H1 (cell line): ENCODE measurements around the gene TNFRSF1A. TPM values are rescaled to one million over a fixed set of nuclear protein-coding genes. Genes with fewer than 3 reads are reported as not detected.
A peak's percentile ranks its signal among the peaks of the same experiment; 100 is the strongest.

Experiments used
- CTCF ChIA-PET: fragments of 300-600 bp; sonication (Branson Sonifier 250); formaldehyde crosslinking; loops from one replicate; lab custom pipeline; 2021; ENCODE audit not compliant: partially characterized antibody; lab: Charles Lee
- POLR2A ChIA-PET: fragments of 300-600 bp; sonication (Branson Sonifier 250); formaldehyde crosslinking; loops from one replicate; lab custom pipeline; 2021; ENCODE audit warnings: inconsistent platforms; ENCODE audit not compliant: partially characterized antibody; lab: Charles Lee
- DNase-seq, 2 experiments: peaks; one replicate each; pipeline versions ENCODE4 v3.0.0 to v3.0.0-alpha.2; 2010 to 2022; ENCODE audit warnings: low spot score in 2 of 2, low read depth in 1 of 2, mixed read lengths in 1 of 2
- FAIRE-seq: peaks from 2 replicates; lab custom pipeline; 2011; peaks lifted over from hg19 to GRCh38; lab: Jason Lieb, UNC
- H2AFZ ChIP-seq: 2 replicates; pipeline ENCODE4 v1.8.1; 2012; ENCODE audit warnings: low read length, inconsistent platforms
- H2AK5ac ChIP-seq: 2 replicates; pipeline ENCODE4 v1.6.1; 2013; ENCODE audit warnings: low read depth, low read length
- H2BK120ac ChIP-seq: replicated peaks from 2 replicates; pipeline ENCODE3; 2013; ENCODE audit warnings: low read depth, low read length, inconsistent platforms
- H2BK12ac ChIP-seq: 2 replicates; pipeline ENCODE4 v1.6.1; 2013; ENCODE audit warnings: low read depth, low read length
- H2BK15ac ChIP-seq: 2 replicates; pipeline ENCODE4 v1.6.1; 2013; ENCODE audit warnings: low read length
- H2BK20ac ChIP-seq: 2 replicates; pipeline ENCODE4 v1.6.1; 2013; ENCODE audit warnings: low read length
- H2BK5ac ChIP-seq: 2 replicates; pipeline ENCODE4 v1.6.1; 2013; ENCODE audit warnings: low read depth, low read length
- H3K14ac ChIP-seq: 2 replicates; pipeline ENCODE4 v1.6.1; 2013; ENCODE audit warnings: inconsistent platforms; ENCODE audit not compliant: insufficient read length
- H3K18ac ChIP-seq: 2 replicates; pipeline ENCODE4 v1.6.1; 2013; ENCODE audit warnings: low read length; ENCODE audit errors: extremely low read depth
- H3K23ac ChIP-seq: 2 replicates; pipeline ENCODE4 v1.6.1; 2013; ENCODE audit warnings: inconsistent platforms; ENCODE audit not compliant: insufficient read length
- H3K23me2 ChIP-seq: 2 replicates; pipeline ENCODE4 v1.6.1; 2013; ENCODE audit warnings: low read depth, low read length
- H3K27ac ChIP-seq: 2 replicates; pipeline ENCODE4 v1.6.1; 2011; ENCODE audit warnings: low read depth, low read length, inconsistent platforms
- H3K27me3 ChIP-seq, 4 experiments: replicated peaks in 1 of 4; 1 replicate in 1 of 4; 2 replicates in 3 of 4; pipeline versions ENCODE4 v1.6.1 to v1.8.1; 2011 to 2013; ENCODE audit warnings: low read length in 3 of 4, mild to moderate bottlenecking in 3 of 4, inconsistent platforms in 2 of 4, mixed read lengths in 2 of 4, moderate library complexity in 1 of 4; ENCODE audit not compliant: control insufficient read depth in 3 of 4, insufficient read depth in 3 of 4; ENCODE audit errors: extremely low read depth in 1 of 4
- H3K36me3 ChIP-seq, 4 experiments: 2 replicates each; pipeline versions ENCODE4 v1.6.1 to v1.8.1; 2011 to 2013; ENCODE audit warnings: mild to moderate bottlenecking in 4 of 4, low read length in 3 of 4, moderate library complexity in 2 of 4, control low read depth in 1 of 4, inconsistent platforms in 1 of 4; ENCODE audit not compliant: insufficient read depth in 4 of 4, control insufficient read depth in 2 of 4
- H3K4ac ChIP-seq: replicated peaks from 2 replicates; pipeline ENCODE3; 2013; ENCODE audit warnings: low read length, low read depth, mixed read lengths, inconsistent platforms; ENCODE audit not compliant: insufficient read length
- H3K4me1 ChIP-seq, 4 experiments: replicated peaks in 1 of 4; 1 replicate in 1 of 4; 2 replicates in 3 of 4; pipeline versions ENCODE4 v1.6.1 to v1.8.1; 2011 to 2013; ENCODE audit warnings: low read length in 3 of 4, inconsistent platforms in 2 of 4, mixed read lengths in 1 of 4; ENCODE audit not compliant: insufficient read depth in 4 of 4, control insufficient read depth in 3 of 4
- H3K4me2 ChIP-seq, 2 experiments: 2 replicates each; pipeline versions ENCODE4 v1.6.1 to v1.8.1; 2011 to 2013; ENCODE audit warnings: low read depth in 2 of 2, low read length in 2 of 2, control low read depth in 1 of 2, inconsistent platforms in 1 of 2, mild to moderate bottlenecking in 1 of 2; ENCODE audit not compliant: insufficient read depth in 1 of 2
- H3K4me3 ChIP-seq, 4 experiments: fragments of 200-600, 300-600 bp in 1 of 4; sonication (generic), shearing (Covaris generic), sonication (Bioruptor Twin) in 1 of 4; 2 replicates each; pipeline versions ENCODE4 v1.5.1 to v1.8.1; 2011 to 2016; ENCODE audit warnings: low read length in 4 of 4, low read depth in 3 of 4, control low read depth in 2 of 4, inconsistent platforms in 2 of 4, mild to moderate bottlenecking in 2 of 4, mixed read lengths in 1 of 4, moderate library complexity in 1 of 4; ENCODE audit not compliant: insufficient read depth in 2 of 4; ENCODE audit errors: extremely low read depth in 1 of 4
- H3K56ac ChIP-seq: replicated peaks from 2 replicates; pipeline ENCODE3; 2013; ENCODE audit warnings: low read depth, mild to moderate bottlenecking, mixed read lengths, low read length, inconsistent platforms; ENCODE audit not compliant: insufficient read length
- H3K79me1 ChIP-seq: 2 replicates; pipeline ENCODE4 v1.6.1; 2013; ENCODE audit warnings: low read depth, low read length, control low read depth
- H3K79me2 ChIP-seq, 2 experiments: 2 replicates each; pipeline versions ENCODE4 v1.6.1 to v1.8.1; 2012 to 2013; ENCODE audit warnings: low read length in 2 of 2, mild to moderate bottlenecking in 2 of 2, inconsistent platforms in 1 of 2; ENCODE audit not compliant: insufficient read depth in 2 of 2, control insufficient read depth in 1 of 2
- H3K9ac ChIP-seq, 4 experiments: replicated peaks in 1 of 4; 1 replicate in 1 of 4; 2 replicates in 3 of 4; pipeline versions ENCODE4 v1.6.1 to v1.8.1; 2011 to 2013; ENCODE audit warnings: low read depth in 3 of 4, low read length in 3 of 4, control low read depth in 2 of 4, mild to moderate bottlenecking in 2 of 4, moderate library complexity in 2 of 4, inconsistent platforms in 1 of 4; ENCODE audit errors: extremely low read depth in 1 of 4
- H3K9me3 ChIP-seq, 2 experiments: 2 replicates each; pipeline versions ENCODE4 v1.6.1 to v1.8.1; 2012 to 2013; ENCODE audit warnings: mild to moderate bottlenecking in 2 of 2, moderate library complexity in 2 of 2, control low read depth in 1 of 2, inconsistent platforms in 1 of 2, low read depth in 1 of 2, low read length in 1 of 2, mixed read lengths in 1 of 2; ENCODE audit not compliant: insufficient read depth in 2 of 2
- H4K20me1 ChIP-seq, 2 experiments: replicated peaks in 1 of 2; 2 replicates each; pipeline versions ENCODE3 to v1.8.1; 2011 to 2013; ENCODE audit warnings: inconsistent platforms in 2 of 2, low read length in 2 of 2, mild to moderate bottlenecking in 1 of 2; ENCODE audit not compliant: insufficient read depth in 2 of 2, control insufficient read depth in 1 of 2
- H4K5ac ChIP-seq: 2 replicates; pipeline ENCODE4 v1.6.1; 2013; ENCODE audit warnings: low read length, low read depth, mixed read lengths, inconsistent platforms; ENCODE audit not compliant: insufficient read length
- H4K8ac ChIP-seq: 2 replicates; pipeline ENCODE4 v1.8.0; 2013; ENCODE audit warnings: mild to moderate bottlenecking, moderate library complexity, low read length, inconsistent platforms; ENCODE audit not compliant: insufficient read depth; ENCODE audit errors: extremely low read depth
- H4K91ac ChIP-seq: replicated peaks from 2 replicates; pipeline ENCODE3; 2013; ENCODE audit warnings: low read length, mixed read lengths, inconsistent platforms; ENCODE audit not compliant: insufficient read length
- CBX5 ChIP-seq: fragments of 300-800, 300-1000 bp; sonication (generic); IDR thresholded peaks from 2 replicates; pipeline ENCODE4 v1.7.1; 2016; ENCODE audit warnings: antibody characterized with exemption, low read length, low read depth
- CHD2 ChIP-seq: IDR thresholded peaks from 2 replicates; pipeline ENCODE4 v1.6.1; 2012; ENCODE audit warnings: low read length, improper control_type of control experiment
- CREB1 ChIP-seq: IDR thresholded peaks from 2 replicates; pipeline ENCODE4 v1.6.1; 2012; ENCODE audit warnings: inconsistent platforms
- FOSL1 ChIP-seq: IDR thresholded peaks from 2 replicates; pipeline ENCODE4 v1.6.1; 2011; ENCODE audit warnings: mild to moderate bottlenecking, low read depth, low read length, moderate library complexity; ENCODE audit not compliant: insufficient read depth
- GABPA ChIP-seq: IDR thresholded peaks from 2 replicates; pipeline ENCODE4 v1.6.1; 2011; ENCODE audit warnings: mild to moderate bottlenecking, low read length, moderate library complexity, borderline replicate concordance; ENCODE audit not compliant: insufficient read depth
- HDAC2 ChIP-seq, 2 experiments: fragments of 300-600 bp in 1 of 2; sonication (generic) in 1 of 2; IDR thresholded peaks; 2 replicates each; pipeline ENCODE4 v1.6.1; 2011 to 2012; ENCODE audit warnings: low read depth in 2 of 2, low read length in 2 of 2, mild to moderate bottlenecking in 2 of 2, moderate library complexity in 2 of 2, borderline replicate concordance in 1 of 2, inconsistent platforms in 1 of 2
- MAFK ChIP-seq: IDR thresholded peaks from 2 replicates; pipeline ENCODE4 v1.6.1; 2012; ENCODE audit warnings: low read depth, mild to moderate bottlenecking, improper control_type of control experiment, low read length
- PHF8 ChIP-seq: fragments of 200-600 bp; sonication (generic); conservative IDR thresholded peaks from 2 replicates; pipeline ENCODE4 v1.7.1; 2012; ENCODE audit warnings: low read depth, mild to moderate bottlenecking, inconsistent platforms, low read length, moderate library complexity
- RBBP5 ChIP-seq: IDR thresholded peaks from 2 replicates; pipeline ENCODE4 v1.7.1; 2012; ENCODE audit warnings: low read depth, mild to moderate bottlenecking, inconsistent platforms, low read length, moderate library complexity, borderline replicate concordance
- SAP30 ChIP-seq: fragments of 300-600 bp; sonication (generic); IDR thresholded peaks from 2 replicates; pipeline ENCODE4 v1.7.1; 2012; ENCODE audit warnings: low read length, moderate library complexity, mild to moderate bottlenecking, inconsistent platforms; ENCODE audit not compliant: insufficient read depth, insufficient replicate concordance
- TAF1 ChIP-seq: IDR thresholded peaks from 2 replicates; pipeline ENCODE4 v1.6.1; 2011; ENCODE audit warnings: mild to moderate bottlenecking, low read depth, low read length
- TAF7 ChIP-seq: optimal IDR thresholded peaks from 2 replicates; pipeline ENCODE3; 2011; ENCODE audit warnings: low read depth, mild to moderate bottlenecking, inconsistent platforms, low read length, moderate library complexity, borderline replicate concordance
- YY1 ChIP-seq: IDR thresholded peaks from 2 replicates; pipeline ENCODE4 v1.6.1; 2011; ENCODE audit warnings: low read depth, mild to moderate bottlenecking, low read length
- WGBS, 2 experiments: shearing (Covaris generic) in 1 of 2; methylation state at CpG; one replicate each; pipeline versions ENCODE4 v1.1.6 to v1.1.7; 2013 to 2015; ENCODE audit warnings: low lambda C conversion rate in 2 of 2, mixed read lengths in 2 of 2, inconsistent platforms in 1 of 2, low coverage in 1 of 2, missing lambda C conversion rate in 1 of 2; ENCODE audit not compliant: insufficient replicate concordance in 2 of 2, insufficient coverage in 1 of 2, insufficient read length in 1 of 2; ENCODE audit errors: extremely low coverage in 1 of 2, missing lambda C conversion rate in 1 of 2; 5-methylcytosine and 5-hydroxymethylcytosine counted together
- polyA plus RNA-seq, 7 experiments: library from polyadenylated mRNA; depleted of rRNA in 3 of 7; stranded (reverse) in 5 of 7; unstranded in 2 of 7; fragments of >200 nt in 5 of 7; fragments of 200-250 nt in 2 of 7; gene quantifications; 1 replicate in 5 of 7; 2 replicates in 1 of 7; 4 replicates in 1 of 7; pipeline versions ENCODE4 v1.2.1 to v1.2.3, GENCODE V29; 2011 to 2013; ENCODE audit warnings: missing spikeins in 2 of 7, mixed read lengths in 2 of 7
- total RNA-seq: library from RNA; stranded (reverse); fragmentation: NEBNext Ultra II Directional; extraction: Animal tissue kit (Norgen Biotek cat#: 25700); gene quantifications from 2 replicates; pipeline ENCODE4 v1.2.1, GENCODE V29; 2021

The TNFRSF1A gene
- total and polyA plus RNA-seq, 2 of the 8 experiments (the other 6 are each of a cell fraction or from before 2014, with no cell fraction given), result 28.7 to 42.1 TPM

GRCh38 chr12:6285063-6285477, 56.8 kb downstream of the TNFRSF1A start:
- Histone ChIP-seq H3K79me2 (no peaks in the 10 kb centered on the region), H3K9me3 (peaks cover 0 to 2% of the 10 kb centered on the region in 2 experiments; a peak in 1 of 4 replicates), H3K4me1 (peaks cover 0 to 5% (median 3%) of the 10 kb centered on the region in 4 experiments; a peak in 3 of 7 replicates), H2BK15ac (no peak overlapping the region; the same call in 1 of the 2 replicates), H3K27me3 (peaks cover 0 to 2% (median 0%) of the 10 kb centered on the region in 4 experiments; a peak in 2 of 7 replicates), H4K91ac (peak overlapping the region; percentile 81), H3K23ac (no peak overlapping the region), H3K4me3 (no peak overlapping the region), H4K5ac (no peak overlapping the region), H2BK5ac (no peak overlapping the region), H3K9ac (no peak overlapping the region), H3K4me2 (no peak overlapping the region), H3K18ac (peak overlapping the region; percentile 71), H4K20me1 (no peaks in the 10 kb centered on the region), H3K27ac (no peak overlapping the region), H3K4ac (peak overlapping the region; percentile 99), H3K36me3 (no peaks in the 10 kb centered on the region), H2BK120ac (no peak overlapping the region), H2AFZ (peak overlapping the region; percentile 98; the same call in 1 of the 2 replicates), H3K79me1 (no peaks in the 10 kb centered on the region), H4K8ac (no peak overlapping the region), H3K14ac (no peak overlapping the region), H2BK12ac (no peak overlapping the region; the same call in 1 of the 2 replicates), H3K56ac (no peak overlapping the region), H2AK5ac (no peak overlapping the region), H2BK20ac (no peak overlapping the region), H3K23me2 (no peaks in the 10 kb centered on the region)
- ChIA-PET CTCF (interaction anchor here (0.6 to 8.1 kb wide), 53 partner anchors 10 to 559 kb away, joined by 3 to 182 read pairs (median 5); partner anchors contain the start of gene CD9), POLR2A (interaction anchor here (0.9 to 1.5 kb wide), 3 partner anchors 80 to 229 kb away, joined by 3 to 5 read pairs (median 5); partner anchors contain the start of gene CD9)
- peak in 1 of 2 experiments; percentile 85 for DNase-seq
- peak; percentile 52 for FAIRE-seq
- 30% methylated on average over 8 of the region's 8 CpGs; no CpG with 5 or more reads in 1 of the 2 experiments for WGBS, 2 experiments
- TF ChIP-seq TAF1 (no peak), GABPA (no peak), PHF8 (no peak), RBBP5 (no peak), HDAC2 (IDR thresholded peaks at IDR 0.05; ENCODE audit: borderline replicate concordance in 1 of 2, low read depth in 2 of 2, low read length in 2 of 2) (no peak), YY1 (0 out of 2 replicates have a peak, but pooled peaks have one; percentile 14), TAF7 (no peak), CREB1 (peak; percentile 21; the same call in 1 of the 2 replicates), MAFK (no peak), FOSL1 (no peak), SAP30 (no peak), CBX5 (no peak), CHD2 (no peak)
